ENCODE measurements around the gene ITPR2. TPM values are rescaled to one million over a fixed set of nuclear protein-coding genes. Genes with fewer than 3 reads are reported as not detected.
"Not testable (repeated sequence)": the region's sequence is repeated elsewhere in the genome, so short reads cannot be mapped to it uniquely, and the experiment has no call there.

Gene ITPR2
- total and polyA plus RNA-seq, 4 donors, result 11.7 to 93.3 (median 35.4) TPM

GRCh38 chr12:26431211-26431610 lies 401.8 kb downstream of the ITPR2 start:
- Histone ChIP-seq H3K4me3 (ENCODE audit: low read depth in 1 of 3, low read length in 3 of 3) (no peak overlapping the region), H3K9ac (ENCODE audit: low read depth in 1 of 2, low read length in 2 of 2) (no peak overlapping the region), H3K9me3 (ENCODE audit: control insufficient read depth in 4 of 4, low read length in 3 of 4) (no peaks in the 10 kb centered on the region), H3K36me3 (ENCODE audit: control insufficient read depth in 4 of 4, insufficient read depth in 3 of 4, low read depth in 1 of 4, low read length in 3 of 4) (peaks cover 0 to 3% (median 2%) of the 10 kb centered on the region in 4 donors), H3K27ac (ENCODE audit: low read depth in 1 of 2, low read length in 2 of 2) (no peak overlapping the region), H3K27me3 (ENCODE audit: control insufficient read depth in 4 of 4, insufficient read depth in 4 of 4, low read length in 3 of 4) (no peaks in the 10 kb centered on the region), H3K4me1 (ENCODE audit: control insufficient read depth in 4 of 4, insufficient read depth in 4 of 4, low read length in 3 of 4) (peaks cover 6 to 13% (median 13%) of the 10 kb centered on the region in 4 donors)
- TF ChIP-seq GABPA (IDR thresholded peaks at IDR 0.05 in 1 of 2, conservative IDR thresholded peaks at IDR 0.05 in 1 of 2) (no peak), EGR1 (IDR thresholded peaks at IDR 0.05; ENCODE audit: low read depth in 2 of 2) (no peak), NR2F2 (IDR thresholded peaks at IDR 0.05) (no peak), SP1 (IDR thresholded peaks at IDR 0.05) (no peak), HNF4G (IDR thresholded peaks at IDR 0.05) (no peak), MAX (IDR thresholded peaks at IDR 0.05) (no peak), RXRA (IDR thresholded peaks at IDR 0.05) (no peak), YY1 (IDR thresholded peaks at IDR 0.05) (no peak), RAD21 (IDR thresholded peaks at IDR 0.05) (no peak), REST (IDR thresholded peaks at IDR 0.05) (no peak), FOXA2 (IDR thresholded peaks at IDR 0.05) (no peak), FOXA1 (IDR thresholded peaks at IDR 0.05) (no peak), TAF1 (conservative IDR thresholded peaks at IDR 0.05) (no peak), HNF4A (conservative IDR thresholded peaks at IDR 0.05) (no peak)
- TF ChIP-seq, protein P1, sequence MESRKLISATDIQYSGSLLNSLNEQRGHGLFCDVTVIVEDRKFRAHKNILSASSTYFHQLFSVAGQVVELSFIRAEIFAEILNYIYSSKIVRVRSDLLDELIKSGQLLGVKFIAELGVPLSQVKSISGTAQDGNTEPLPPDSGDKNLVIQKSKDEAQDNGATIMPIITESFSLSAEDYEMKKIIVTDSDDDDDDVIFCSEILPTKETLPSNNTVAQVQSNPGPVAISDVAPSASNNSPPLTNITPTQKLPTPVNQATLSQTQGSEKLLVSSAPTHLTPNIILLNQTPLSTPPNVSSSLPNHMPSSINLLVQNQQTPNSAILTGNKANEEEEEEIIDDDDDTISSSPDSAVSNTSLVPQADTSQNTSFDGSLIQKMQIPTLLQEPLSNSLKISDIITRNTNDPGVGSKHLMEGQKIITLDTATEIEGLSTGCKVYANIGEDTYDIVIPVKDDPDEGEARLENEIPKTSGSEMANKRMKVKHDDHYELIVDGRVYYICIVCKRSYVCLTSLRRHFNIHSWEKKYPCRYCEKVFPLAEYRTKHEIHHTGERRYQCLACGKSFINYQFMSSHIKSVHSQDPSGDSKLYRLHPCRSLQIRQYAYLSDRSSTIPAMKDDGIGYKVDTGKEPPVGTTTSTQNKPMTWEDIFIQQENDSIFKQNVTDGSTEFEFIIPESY (IDR thresholded peaks at IDR 0.05), result no peak
- TF ChIP-seq, protein P2, sequence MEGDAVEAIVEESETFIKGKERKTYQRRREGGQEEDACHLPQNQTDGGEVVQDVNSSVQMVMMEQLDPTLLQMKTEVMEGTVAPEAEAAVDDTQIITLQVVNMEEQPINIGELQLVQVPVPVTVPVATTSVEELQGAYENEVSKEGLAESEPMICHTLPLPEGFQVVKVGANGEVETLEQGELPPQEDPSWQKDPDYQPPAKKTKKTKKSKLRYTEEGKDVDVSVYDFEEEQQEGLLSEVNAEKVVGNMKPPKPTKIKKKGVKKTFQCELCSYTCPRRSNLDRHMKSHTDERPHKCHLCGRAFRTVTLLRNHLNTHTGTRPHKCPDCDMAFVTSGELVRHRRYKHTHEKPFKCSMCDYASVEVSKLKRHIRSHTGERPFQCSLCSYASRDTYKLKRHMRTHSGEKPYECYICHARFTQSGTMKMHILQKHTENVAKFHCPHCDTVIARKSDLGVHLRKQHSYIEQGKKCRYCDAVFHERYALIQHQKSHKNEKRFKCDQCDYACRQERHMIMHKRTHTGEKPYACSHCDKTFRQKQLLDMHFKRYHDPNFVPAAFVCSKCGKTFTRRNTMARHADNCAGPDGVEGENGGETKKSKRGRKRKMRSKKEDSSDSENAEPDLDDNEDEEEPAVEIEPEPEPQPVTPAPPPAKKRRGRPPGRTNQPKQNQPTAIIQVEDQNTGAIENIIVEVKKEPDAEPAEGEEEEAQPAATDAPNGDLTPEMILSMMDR (IDR thresholded peaks at IDR 0.05; ENCODE audit: low read depth, low read length, missing input control), result no peak
- no peak for DNase-seq (ENCODE audit: low spot score)
- WGBS, result 38% methylated on average over 3 of the region's 3 CpGs

- not testable (repeated sequence) for H3K9me3 ChIP-seq (ENCODE audit: control insufficient read depth in 4 of 4, low read length in 3 of 4); H3K27ac ChIP-seq (ENCODE audit: low read depth in 1 of 2, low read length in 2 of 2); H3K9ac ChIP-seq (ENCODE audit: low read depth in 1 of 2, low read length in 2 of 2); H3K4me3 ChIP-seq (ENCODE audit: low read depth in 1 of 3, low read length in 3 of 3); H3K36me3 ChIP-seq (ENCODE audit: control insufficient read depth in 4 of 4, insufficient read depth in 3 of 4, low read depth in 1 of 4, low read length in 3 of 4); H3K27me3 ChIP-seq (ENCODE audit: control insufficient read depth in 4 of 4, insufficient read depth in 4 of 4, low read length in 3 of 4); DNase-seq (ENCODE audit: low spot score)
- peaks cover 6 to 13% (median 13%) of the 10 kb centered on the region in 4 donors for H3K4me1 ChIP-seq (ENCODE audit: control insufficient read depth in 4 of 4, insufficient read depth in 4 of 4, low read length in 3 of 4)
Measured at GRCh38 chr12:26430596-26430995, 402.4 kb downstream of the ITPR2 start.
